GM18951 (cell line): ENCODE data around the gene LCE1B.

Experiments
- POLR2A ChIP-seq: IDR thresholded peaks from 4 replicates; pipeline ENCODE4 v1.6.1; 2011; ENCODE audit warnings: mild to moderate bottlenecking; ENCODE audit not compliant: insufficient read length, insufficient read depth; ENCODE audit errors: extremely low read depth
- in situ Hi-C: fragments of 300-500 bp; cut with MboI; formaldehyde crosslinking; loops from one replicate; pipeline ENCODE4 v1.12.0; 2022; ENCODE audit warnings: low sequenced_read_pairs, mixed read lengths, inconsistent platforms; ENCODE audit not compliant: unreplicated experiment

LCE1B gene

DNA sequence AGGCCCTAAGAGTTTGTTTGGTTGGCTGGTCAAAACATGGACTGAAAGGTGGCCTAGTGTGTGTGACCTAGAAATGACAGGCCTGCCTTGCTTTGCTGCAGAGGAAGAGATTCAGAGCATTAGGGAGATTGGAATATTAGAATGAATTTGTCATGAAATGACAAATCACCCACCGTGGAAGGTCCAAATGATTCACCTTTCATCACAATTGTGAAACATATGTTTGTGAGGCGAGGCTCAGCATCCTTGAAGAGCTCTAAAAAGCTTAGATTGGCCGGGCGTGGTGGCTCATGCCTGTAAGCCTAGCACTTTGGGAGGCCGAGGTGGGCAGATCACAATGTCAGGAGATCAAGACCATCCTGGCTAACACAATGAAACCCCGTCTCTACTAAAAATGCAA lies 5.5 kb downstream of the LCE1B start:
- no peak for TF ChIP-seq POLR2A
- in situ Hi-C loops, result no loop called here

DNA sequence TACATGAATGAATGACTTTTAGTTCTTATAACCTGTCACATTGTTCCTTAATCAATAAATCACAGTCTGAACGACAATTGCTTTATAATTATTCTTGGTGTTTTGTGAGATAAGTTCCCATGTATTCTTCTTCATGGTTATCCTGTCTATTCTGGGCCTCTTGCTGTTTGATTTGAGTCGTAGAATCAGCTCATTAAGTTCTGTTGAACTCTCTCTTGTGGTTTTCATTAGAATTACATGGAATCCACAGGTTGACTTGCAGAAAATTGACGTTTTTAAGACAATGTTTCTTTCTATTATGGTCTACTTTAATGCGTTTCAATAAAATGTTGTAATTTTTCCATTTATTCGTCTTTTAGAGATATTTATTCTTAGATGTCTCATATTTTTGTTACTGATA lies 11.5 kb downstream of the LCE1B start:
- in situ Hi-C loops, result no loop called here
- TF ChIP-seq POLR2A, result no peak

DNA sequence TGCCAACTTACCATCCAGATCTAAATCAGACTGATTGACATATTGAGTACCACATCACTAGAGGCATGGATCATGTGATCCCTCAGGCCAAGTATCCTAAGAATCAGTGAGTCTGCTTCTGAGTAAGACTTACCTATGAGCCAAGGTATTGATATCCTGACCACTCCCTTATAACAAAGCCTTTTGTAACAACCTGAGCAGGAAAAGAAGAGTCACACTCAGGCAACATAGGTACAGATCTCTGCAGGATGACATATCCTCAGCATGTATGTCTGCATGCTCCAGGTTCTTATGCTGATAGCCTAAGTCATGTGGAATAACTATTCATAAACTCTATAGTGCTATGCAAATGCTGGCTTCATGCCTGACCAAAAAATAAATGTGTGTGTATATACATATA lies 13.2 kb downstream of the LCE1B start:
- in situ Hi-C loops, result no loop called here
- TF ChIP-seq POLR2A, result no peak

DNA sequence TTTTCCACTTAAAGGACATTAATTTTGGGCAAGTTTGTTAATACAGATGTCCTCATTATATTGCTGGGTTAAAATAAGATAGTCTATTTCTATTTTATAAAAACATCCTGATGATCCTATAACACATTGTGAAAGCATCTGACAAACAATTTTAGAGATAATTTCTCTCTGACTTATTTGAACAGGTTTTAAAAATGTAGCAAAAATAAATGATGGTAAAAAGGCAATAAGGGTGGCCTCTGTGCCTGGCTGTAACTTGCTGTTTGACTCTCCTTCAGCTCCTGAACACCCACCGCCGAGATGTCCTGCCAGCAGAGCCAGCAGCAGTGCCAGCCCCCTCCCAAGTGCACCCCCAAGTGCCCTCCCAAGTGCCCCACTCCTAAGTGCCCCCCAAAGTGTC lies 15.4 kb downstream of the LCE1B start, which contains the start of gene LCE1A:
TSS of gene LCE1A (plus strand) at position 301 of the 400 bp plus-strand sequence. CDS start at position 301, 0 bp downstream.
- TF ChIP-seq POLR2A, result no peak
- in situ Hi-C loops, result no loop called here

DNA sequence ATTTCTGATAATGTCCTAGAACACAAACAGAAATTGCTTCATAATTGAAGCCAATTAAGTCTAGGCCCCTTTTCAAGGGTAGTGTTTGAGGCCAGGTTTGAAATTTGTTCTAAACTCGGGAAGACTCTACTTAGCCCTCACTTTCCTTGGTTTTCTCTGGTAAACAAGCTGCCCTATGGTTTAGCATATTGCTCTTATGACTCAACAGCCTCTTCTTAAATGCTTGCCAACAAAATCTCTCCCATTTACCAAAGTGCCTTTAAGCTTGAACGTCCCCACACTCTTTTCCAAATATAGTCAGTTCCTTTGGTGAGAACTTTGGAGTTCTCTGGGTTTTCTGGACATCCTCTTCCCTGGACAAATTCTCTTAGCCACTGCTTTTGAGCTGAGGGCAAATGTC lies 25.1 kb downstream of the LCE1B start:
- TF ChIP-seq POLR2A, result no peak

DNA sequence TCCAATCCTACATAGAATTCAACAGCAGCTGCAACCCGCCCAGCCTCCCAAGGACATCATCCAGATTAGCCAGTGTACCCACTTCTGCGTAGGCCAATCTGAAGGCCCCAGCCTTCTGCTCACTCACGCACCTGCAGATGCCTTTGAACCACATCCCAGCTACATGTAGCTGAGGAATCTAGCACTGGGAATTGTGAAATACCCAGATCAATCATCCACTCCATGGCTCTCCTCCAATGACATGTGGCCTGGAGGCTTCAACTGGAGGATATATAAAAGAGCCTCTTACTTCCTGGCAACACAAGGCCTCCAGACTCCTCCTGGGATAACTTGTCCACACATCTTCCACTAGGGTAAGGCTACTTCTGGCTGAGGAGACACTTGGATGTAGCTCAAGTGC lies 30.8 kb downstream of the LCE1B start, which contains the start of gene LCE6A:
TSS of gene LCE6A (plus strand) at position 301 of the 400 bp plus-strand sequence. CDS start 665 bp downstream, outside the sequence.
- in situ Hi-C loops, result no loop called here
- no peak for TF ChIP-seq POLR2A

More for the DNA sequence above, 25.1 kb downstream of the LCE1B start:
- in situ Hi-C loops, result no loop called here

DNA sequence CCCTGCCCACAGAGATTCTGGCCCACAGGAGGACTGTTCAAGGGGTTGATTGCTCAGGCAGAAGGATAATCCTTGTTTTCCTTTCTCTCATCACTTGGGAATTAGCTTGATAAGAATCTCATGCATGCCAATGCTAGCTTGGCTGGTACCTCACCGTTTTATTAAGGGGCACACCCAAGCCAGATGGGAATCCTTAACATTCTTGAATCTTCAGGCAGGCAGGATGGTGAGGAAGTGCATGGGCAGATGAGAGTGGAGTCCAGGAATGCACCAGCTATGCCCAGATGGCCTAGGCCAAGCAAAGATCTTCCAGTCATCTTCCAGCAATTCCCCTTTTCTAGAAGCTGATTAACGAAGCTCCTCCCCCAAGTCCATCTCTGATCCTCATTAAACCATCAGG lies 43.9 kb downstream of the LCE1B start:
- no peak for TF ChIP-seq POLR2A

DNA sequence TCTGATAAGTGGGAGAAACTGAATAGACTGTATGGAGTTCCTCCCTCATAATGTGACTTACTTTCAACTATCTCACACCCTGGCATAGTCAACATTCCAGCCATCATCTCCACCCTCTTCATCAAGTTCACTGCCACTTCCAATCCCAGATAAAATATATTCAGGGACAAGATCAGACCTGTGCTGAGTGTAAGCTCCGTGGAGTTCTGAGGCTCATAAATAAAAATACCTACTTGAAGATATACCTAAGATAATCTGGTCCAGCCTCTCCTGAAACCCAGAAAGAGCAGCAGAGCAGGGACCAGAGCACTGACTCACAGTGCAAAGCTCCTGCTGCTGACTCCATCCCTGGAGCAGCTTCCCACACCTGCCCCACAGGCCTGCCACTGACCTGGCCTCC lies 46.3 kb downstream of the LCE1B start:
- in situ Hi-C loops, result no loop called here

More for the DNA sequence above, 43.9 kb downstream of the LCE1B start:
- in situ Hi-C loops, result no loop called here

DNA sequence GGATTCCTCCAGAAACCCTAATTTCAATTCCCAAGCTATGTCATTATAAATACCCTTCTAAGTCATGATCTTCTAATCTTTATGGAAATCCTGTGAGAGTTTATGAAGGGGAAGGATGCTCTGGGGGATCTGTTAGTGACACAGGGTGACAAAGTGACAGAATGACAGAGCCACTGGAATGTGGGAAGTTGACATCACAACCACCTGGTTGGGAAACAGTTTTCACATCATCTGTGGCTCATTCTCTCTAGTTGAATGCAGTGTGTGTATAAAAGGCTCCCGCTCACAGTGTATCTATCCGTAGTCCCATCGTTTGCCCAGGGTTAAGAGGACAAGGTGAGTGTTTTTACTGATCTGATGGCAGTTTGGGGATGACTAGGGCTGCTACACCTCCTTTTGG lies 47.9 kb downstream of the LCE1B start, which contains the start of gene LCE7A:
TSS of gene LCE7A (plus strand) at position 301 of the 400 bp plus-strand sequence. CDS start 702 bp downstream, outside the sequence.
- no peak for TF ChIP-seq POLR2A
- in situ Hi-C loops, result no loop called here

More for the DNA sequence above, 46.3 kb downstream of the LCE1B start:
- TF ChIP-seq POLR2A, result no peak

DNA sequence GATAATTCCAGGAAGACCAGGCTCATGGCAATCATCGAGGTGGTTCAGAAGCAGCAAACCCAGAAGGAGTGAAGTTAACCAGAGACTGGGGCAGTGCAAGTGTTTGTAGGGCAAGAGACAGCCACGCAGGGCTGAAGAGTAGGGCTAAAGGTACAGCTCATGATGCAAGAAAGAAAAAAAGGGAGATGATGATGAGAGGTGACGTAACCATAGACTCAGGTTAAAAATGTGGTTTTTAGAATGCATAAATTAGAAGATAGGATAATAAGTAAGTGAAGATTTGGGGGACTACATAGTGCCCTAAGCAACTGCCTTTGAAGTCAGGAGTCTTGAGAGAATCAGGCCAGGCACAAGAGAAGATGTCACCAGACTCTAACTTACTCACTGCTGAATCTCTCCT lies 48.4 kb downstream of the LCE1B start:
- in situ Hi-C loops, result no loop called here
- TF ChIP-seq POLR2A, result no peak

DNA sequence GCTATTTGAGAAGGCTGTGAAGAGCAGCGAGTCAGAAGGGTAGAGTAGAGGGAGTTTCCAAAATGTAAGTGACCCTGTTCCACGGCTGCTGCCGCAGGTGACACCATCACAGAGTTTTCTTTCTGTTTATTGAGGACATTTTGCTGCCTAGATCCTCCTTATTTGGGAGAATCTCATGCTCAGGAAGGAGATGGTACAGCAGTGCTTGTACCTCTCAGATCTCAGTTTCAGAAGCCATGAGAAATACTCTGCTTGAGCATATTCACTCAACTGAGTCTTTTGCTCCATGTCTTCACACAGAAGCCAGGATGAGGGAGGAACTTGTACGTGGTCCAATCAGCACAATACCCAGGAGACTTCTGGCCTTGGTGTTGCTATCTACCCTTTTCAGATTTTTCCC lies 49.6 kb downstream of the LCE1B start:
- no peak for TF ChIP-seq POLR2A
- in situ Hi-C loops, result no loop called here
